Measurements from ENCODE around the gene SV2C.

SV2C gene

DNA sequence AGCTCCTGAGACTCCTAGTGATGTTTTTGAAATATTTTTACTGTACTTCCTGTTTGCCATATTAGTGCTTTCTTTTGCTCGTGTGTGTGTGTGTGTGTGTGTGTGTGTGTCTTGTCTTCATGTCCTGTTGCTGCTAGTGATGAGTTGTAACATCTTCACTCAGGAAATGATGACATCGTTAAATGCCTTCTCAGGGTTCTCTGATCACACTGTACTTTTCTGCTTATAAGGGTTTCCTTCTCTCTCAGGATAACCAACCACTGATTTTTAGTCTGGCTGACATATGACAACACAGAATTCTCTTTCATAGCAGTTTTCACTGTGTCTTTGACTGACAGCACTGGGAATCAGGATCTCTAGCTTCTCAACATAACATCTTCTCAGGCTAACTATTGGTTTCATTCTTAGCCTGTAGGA lies 16.1 kb downstream of the SV2C start:
- no peak for DNase-seq (ENCODE audit: low read depth)

GRCh38 chr5:76099756-76100155 lies 16.6 kb downstream of the SV2C start:
- no peak for DNase-seq (ENCODE audit: low read depth)

- DNase-seq (ENCODE audit: low read depth) = peak; percentile 48
These were observed 20.8 kb downstream of the SV2C start for GRCh38 chr5:76104027-76104426.

DNA sequence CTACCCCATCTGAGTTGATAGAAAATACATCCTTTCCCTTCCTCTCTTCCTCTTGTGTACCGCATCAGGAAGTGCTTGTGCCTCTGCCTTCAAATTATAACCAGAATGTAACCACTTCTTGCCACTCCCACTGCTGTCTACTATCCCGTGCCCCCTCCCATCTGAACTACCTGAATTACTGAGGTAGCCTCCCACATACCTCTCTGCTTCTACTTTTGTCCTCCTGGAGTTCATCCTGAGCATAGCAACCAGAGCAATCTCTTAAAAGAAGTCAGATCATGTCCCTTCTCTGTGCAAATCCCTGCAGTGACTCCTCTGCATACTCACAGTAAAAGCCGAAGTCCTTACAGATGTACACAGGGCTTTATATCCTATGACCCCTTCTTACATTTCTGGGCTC lies 23.0 kb downstream of the SV2C start:
- no peak for DNase-seq (ENCODE audit: low read depth)

- DNase-seq (ENCODE audit: low read depth) = no peak
These were observed 28.4 kb downstream of the SV2C start for GRCh38 chr5:76111477-76112174.

DNA sequence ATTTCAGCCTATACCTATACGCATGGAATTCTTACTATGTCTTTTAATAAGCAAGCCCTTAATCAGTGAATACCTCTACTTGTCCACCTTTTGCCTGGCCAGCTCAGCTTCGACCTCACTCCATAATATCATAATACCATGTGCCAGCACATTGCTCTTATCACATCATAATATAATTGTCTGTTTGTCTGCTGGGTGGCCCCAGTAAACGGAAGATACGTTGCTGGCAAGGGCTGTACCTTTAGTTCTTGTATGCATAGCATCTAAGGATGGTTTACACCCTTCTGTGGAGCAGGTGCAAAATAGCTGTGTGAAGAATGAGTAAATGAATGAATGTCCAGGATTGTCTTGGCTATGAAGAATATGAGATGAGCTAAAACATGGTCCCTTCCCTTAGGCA lies 29.9 kb downstream of the SV2C start:
- no peak for DNase-seq (ENCODE audit: low read depth)

- DNase-seq (ENCODE audit: low read depth) = no peak
These were observed 31.1 kb downstream of the SV2C start for GRCh38 chr5:76114179-76114851.

GRCh38 chr5:76125346-76125745 lies 42.2 kb downstream of the SV2C start:
- no peak for DNase-seq (ENCODE audit: low read depth)

GRCh38 chr5:76125888-76126287 lies 42.7 kb downstream of the SV2C start:
- DNase-seq (ENCODE audit: low read depth) = no peak

DNA sequence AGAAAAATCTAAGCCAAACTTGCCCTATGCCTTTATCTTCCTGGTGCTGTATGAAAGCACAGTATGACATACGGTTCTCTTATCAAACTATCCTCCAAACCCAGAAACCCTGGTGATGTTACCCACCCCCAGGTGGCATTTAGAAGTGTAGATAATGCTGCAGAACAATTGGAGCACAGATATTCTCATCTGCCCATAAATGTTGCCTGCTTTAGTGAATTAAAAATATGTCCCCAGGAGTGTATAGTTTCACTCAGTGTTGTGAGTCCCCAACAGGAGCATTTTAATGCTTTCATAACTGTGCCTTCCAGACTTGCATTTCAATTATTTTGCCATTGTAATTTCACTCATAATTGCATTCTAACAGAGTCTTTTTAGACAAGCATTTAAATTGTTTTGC lies 50.8 kb downstream of the SV2C start:
- no peak for DNase-seq (ENCODE audit: low read depth)

- DNase-seq (ENCODE audit: low read depth) = no peak
These were observed 51.5 kb downstream of the SV2C start for GRCh38 chr5:76134646-76135045.

- no peak for DNase-seq (ENCODE audit: low read depth)
These were observed 54.8 kb downstream of the SV2C start for GRCh38 chr5:76137887-76138542.

DNA sequence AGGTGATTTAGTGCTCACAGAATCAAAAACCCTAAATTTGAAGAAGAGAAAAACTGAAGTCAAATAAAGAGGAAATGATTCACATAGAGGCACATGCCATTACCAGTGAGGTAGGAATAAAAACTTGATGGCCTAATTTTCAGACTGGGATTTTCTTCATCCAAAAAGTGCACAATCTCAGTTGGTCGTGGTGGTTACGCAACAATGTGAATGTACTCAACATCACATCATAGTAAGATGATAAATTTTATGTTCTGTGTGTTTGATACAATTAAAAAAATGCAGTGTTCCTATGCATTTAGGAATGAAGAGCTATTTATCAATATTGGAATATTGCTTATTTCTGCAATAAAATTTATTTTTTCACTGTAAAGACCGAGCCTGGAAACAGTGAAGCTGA lies 60.7 kb downstream of the SV2C start:
- DNase-seq (ENCODE audit: low read depth) = no peak

DNA sequence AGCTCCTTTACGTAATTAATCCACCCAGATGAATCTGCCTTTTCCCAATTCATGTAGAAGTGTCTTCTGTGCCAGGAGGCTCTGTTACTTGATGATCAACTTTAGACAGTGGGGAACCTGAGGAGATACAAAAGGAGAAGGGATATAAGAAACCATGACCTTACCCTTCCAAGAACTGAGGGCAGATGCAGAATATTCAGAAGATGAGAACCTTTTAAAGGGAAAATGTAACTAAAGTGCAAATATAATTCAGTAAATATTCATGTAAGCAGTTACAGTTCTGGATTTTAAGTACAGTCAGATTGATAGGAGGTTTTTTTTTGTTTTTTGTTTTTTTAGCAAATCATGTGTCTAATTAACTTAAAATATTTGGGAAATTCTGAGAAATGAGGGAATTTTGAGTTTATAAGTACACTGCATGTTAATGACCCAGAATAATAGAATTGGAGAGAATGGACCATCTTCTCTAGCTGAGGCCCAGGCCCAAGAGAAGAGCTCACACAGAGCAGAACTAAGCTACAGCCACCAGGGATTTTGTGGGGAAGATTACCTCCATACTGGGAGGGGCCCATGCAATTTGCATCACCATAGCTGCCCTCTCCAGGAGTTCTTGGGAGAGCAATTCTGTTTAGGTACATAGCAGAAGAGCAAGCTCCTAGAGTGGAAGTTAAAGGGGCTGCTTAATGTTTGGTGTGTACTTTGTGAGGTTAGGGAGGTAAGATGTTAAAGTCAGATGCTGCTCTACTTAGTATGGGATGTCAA lies 61.5 kb downstream of the SV2C start:
- no peak for DNase-seq (ENCODE audit: low read depth)

- DNase-seq (ENCODE audit: low read depth) = peak; percentile 4
These were observed 62.8 kb downstream of the SV2C start for GRCh38 chr5:76145945-76146344.

DNA sequence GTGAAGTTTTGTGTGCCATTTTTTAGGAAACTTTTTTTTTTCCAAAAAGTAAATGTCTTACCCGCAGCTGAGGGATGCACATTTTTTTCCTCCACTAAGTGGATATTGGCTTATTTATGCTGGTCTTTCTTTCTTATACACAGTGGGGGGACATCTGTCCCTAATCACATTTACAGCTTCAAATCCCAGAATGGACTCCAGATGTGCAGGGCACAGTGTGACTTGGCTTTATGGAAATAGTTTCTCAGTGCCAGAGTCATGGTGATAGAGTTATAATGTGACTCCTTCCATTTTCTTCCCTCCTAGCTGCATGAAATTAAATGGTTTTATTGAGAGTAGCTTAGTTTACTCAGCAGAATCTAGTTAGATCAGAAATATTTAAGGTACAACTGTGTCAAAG lies 66.5 kb downstream of the SV2C start:
- no peak for DNase-seq (ENCODE audit: low read depth)

DNA sequence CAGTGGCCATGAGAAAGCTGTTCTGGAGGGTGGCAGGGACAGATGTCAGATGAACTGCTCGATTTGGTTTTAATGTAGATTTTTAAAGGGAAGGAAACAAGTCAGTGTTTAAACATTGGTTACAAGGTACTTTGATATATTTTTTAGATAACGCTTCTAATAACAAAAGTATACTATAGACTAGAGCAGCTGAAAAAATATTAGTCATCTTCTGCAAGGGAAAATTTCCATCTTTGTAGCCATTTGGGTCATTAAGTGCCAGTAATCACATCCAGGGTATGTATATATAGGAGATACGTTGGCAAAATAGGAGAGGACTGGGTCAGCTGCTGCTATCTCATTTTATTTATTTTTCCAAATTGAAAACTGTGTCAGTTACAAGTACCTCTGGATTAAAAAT lies 69.0 kb downstream of the SV2C start:
- DNase-seq (ENCODE audit: low read depth) = no peak

- DNase-seq (ENCODE audit: low read depth) = no peak
These were observed 69.5 kb downstream of the SV2C start for GRCh38 chr5:76152700-76153099.

DNA sequence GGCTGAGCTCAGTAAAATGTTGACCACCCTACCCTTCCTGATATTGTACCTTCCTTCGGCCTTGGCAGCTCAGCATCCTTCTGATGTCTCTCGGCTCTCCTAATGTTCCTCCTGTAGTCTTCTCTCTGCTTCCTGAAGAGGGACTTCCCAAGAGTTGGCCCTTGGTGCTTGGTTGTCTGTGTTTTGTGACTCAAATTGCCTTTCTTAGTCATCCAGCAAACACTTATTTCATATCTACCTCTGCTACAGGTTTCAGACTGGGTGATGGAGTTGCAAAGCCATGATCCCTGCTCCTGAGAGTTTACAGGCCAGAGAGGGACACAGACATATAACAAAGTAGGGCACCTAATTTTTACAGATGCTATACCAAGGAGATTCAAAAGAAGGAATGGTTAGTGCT lies 70.1 kb downstream of the SV2C start:
- DNase-seq (ENCODE audit: low read depth) = no peak

DNA sequence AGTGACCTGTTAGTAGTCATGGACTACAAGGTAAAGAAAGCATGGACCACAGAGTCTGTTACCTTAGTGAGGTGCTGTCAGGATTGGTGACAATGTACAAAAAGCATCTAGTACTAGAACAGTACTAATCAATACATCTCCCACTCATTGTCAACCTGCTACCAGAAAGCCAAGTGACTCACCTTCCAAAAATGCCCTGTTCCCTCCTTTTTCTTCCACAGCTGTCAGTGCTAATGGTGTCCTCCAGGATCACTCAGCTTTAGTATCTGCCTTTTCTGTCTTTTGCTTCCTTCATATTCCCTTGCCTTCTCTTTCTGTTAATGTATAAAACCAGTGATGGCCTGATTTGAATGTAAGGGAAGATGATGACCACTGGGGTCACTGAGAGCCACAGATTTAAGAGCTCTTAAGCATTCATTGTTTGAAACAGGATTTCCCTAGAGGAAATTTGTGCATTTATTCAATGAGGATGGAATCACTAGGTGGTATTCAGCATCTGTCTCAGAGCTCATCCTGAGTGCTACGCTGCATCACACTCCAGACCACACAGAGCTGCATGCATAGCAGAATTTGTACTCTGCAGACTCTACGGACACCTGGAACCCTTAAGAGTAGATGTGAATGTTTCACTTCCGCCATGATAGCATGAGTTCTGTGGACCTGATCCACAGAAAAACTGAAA lies 71.0 kb downstream of the SV2C start:
- DNase-seq (ENCODE audit: low read depth) = no peak

DNA sequence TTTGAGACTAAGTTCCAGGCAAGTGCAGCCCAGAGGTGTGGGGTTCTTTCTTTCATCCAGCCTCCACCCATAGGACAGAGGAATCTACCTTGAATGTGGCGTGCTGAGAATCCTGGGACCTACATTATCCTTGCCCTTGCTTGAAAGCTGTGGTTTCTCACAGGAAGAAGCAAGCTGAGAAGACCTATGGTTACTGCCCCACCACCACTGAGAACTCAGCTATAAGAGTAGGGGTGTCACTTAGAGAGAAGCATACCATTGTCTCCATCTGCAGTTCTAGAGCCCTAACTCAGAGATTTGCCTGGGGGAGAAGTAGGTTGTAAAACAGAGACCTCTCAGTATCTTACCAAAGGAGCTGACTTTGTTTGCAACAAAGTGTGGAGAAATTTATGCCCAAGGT lies 72.4 kb downstream of the SV2C start:
- no peak for DNase-seq (ENCODE audit: low read depth)

DNA sequence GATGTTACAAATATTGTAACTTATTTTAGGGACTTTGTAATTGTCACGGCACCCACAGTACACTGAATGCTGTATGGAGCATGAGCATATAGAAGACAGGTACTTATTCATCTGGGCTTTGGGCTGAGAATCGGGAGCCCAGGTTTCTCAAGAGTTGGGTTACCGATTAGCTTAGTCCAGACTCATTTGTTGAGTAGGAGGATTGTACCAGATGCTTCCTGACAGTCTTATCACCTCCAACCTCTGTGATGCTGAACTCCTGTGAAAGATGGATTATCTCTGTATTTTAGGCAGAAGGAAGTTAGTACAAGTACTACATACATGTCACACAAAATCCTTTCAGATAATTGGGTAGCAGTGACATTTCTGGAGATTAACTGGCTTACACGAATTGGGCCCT lies 79.2 kb downstream of the SV2C start:
- DNase-seq (ENCODE audit: low read depth) = no peak
